ENCODE results near the gene ITPRIPL2. TPM values are rescaled to one million over a fixed set of nuclear protein-coding genes. Genes with fewer than 3 reads are reported as not detected.

ITPRIPL2 gene
- total and polyA plus RNA-seq, 2 of the 4 experiments (the other 2 are of a cell fraction) = 9.2 to 11.1 TPM

GRCh38 chr16:19145010-19145409, 31.2 kb downstream of the ITPRIPL2 start:
- BruUV-seq (replicated peaks) = no TSS peak
- Histone ChIP-seq H3K27ac (ENCODE audit: insufficient read depth, low read length) (no peak overlapping the region), H3K27me3 (ENCODE audit: control insufficient read depth, insufficient read depth, low read length) (peaks cover 8% of the 10 kb centered on the region), H3K14ac (replicated peaks; ENCODE audit: low read depth, low read length) (no peak overlapping the region), H4K20me1 (ENCODE audit: insufficient read depth, low read length) (no peaks in the 10 kb centered on the region), H4K91ac (ENCODE audit: insufficient read depth, low read depth, low read length) (no peak overlapping the region), H2AFZ (replicated peaks; ENCODE audit: low read length, poor library complexity) (no peak overlapping the region), H2BK15ac (ENCODE audit: low read depth, low read length) (no peak overlapping the region), H3K4me3 (ENCODE audit: insufficient read depth, low read depth, low read length) (no peak overlapping the region), H3K79me1 (ENCODE audit: low read depth in 1 of 2, low read length in 2 of 2) (no peaks in the 10 kb centered on the region; a peak in 1 of 4 replicates), H3K9me3 (ENCODE audit: control insufficient read depth, insufficient read depth, low read length) (peaks cover 4% of the 10 kb centered on the region), H3K36me3 (ENCODE audit: control insufficient read depth, insufficient read depth, low read length) (no peaks in the 10 kb centered on the region), H4K5ac (ENCODE audit: low read depth, low read length) (no peak overlapping the region), H3K56ac (ENCODE audit: extremely low read depth, insufficient read depth, low read length) (no peak overlapping the region), H2AK5ac (ENCODE audit: low read depth, low read length) (no peak overlapping the region; the same call in 1 of the 2 replicates), H3K4ac (ENCODE audit: low read depth, low read length) (no peak overlapping the region), H3K9ac (ENCODE audit: low read depth, low read length) (no peak overlapping the region), H2BK120ac (ENCODE audit: low read depth, low read length) (no peak overlapping the region), H3K4me2 (ENCODE audit: low read depth, low read length) (no peak overlapping the region), H4K8ac (ENCODE audit: low read depth in 2 of 2, low read length in 2 of 2) (no peak overlapping the region), H2AK9ac (replicated peaks; ENCODE audit: low read depth, low read length, poor library complexity) (no peak overlapping the region), H2BK20ac (ENCODE audit: low read depth, low read length) (no peak overlapping the region), H3K9me1 (ENCODE audit: insufficient read depth, low read length) (no peaks in the 10 kb centered on the region), H2BK5ac (ENCODE audit: low read depth, low read length, poor library complexity, severe bottlenecking) (no peak overlapping the region), H3K18ac (ENCODE audit: low read depth, low read length) (no peak overlapping the region), H3K4me1 (ENCODE audit: control insufficient read depth, insufficient read depth, low read length) (peaks cover 3% of the 10 kb centered on the region), H3K23ac (ENCODE audit: low read depth, low read length) (no peak overlapping the region)
- WGBS, 2 experiments (ENCODE audit: extremely low coverage in 2 of 2, insufficient read length in 1 of 2) = no CpG with 5 or more reads among the region's 3 CpGs
- dilution Hi-C loops (cut with HindIII; ENCODE audit: low sequenced_read_pairs, unreplicated experiment) = no loop called here
- in situ Hi-C loops (cut with MboI; ENCODE audit: low sequenced_read_pairs) = no loop called here
- intact Hi-C loops (cut with micrococcal nuclease) = no loop called here
- TF ChIP-seq POLR2A (IDR thresholded peaks at IDR 0.05; ENCODE audit: low read depth, low read length) = no peak
- TF ChIP-seq RCOR1 (IDR thresholded peaks at IDR 0.05; ENCODE audit: insufficient replicate concordance, low read length) = no peak
- TF ChIP-seq FOS (IDR thresholded peaks at IDR 0.05; ENCODE audit: low read depth, low read length) = no peak
- TF ChIP-seq MAFK (IDR thresholded peaks at IDR 0.05; ENCODE audit: low read depth, low read length) = no peak
- no peak for TF ChIP-seq RFX5 (IDR thresholded peaks at IDR 0.05; ENCODE audit: low read depth, low read length)
- TF ChIP-seq SMC3 (IDR thresholded peaks at IDR 0.05; ENCODE audit: low read depth, low read length) = no peak
- TF ChIP-seq MXI1 (IDR thresholded peaks at IDR 0.05; ENCODE audit: borderline replicate concordance, low read depth, low read length) = no peak
- TF ChIP-seq BHLHE40 (IDR thresholded peaks at IDR 0.05; ENCODE audit: low read depth, low read length) = no peak
- no peak for TF ChIP-seq CHD1 (IDR thresholded peaks at IDR 0.05; ENCODE audit: low read depth, low read length)
- ChIA-PET CTCF (interaction anchor here (0.6 kb wide), 1 partner anchor 65 kb away, joined by 5 read pairs; no protein-coding TSS in a partner anchor), POLR2A (ENCODE audit: unreplicated experiment) (no interaction called here)
- ATAC-seq (ENCODE audit: low read depth) (no peak), DNase-seq (no peak)
